Endothelial cell of umbilical vein (primary cell): ENCODE data around the gene TBC1D9B.

ENCODE experiments used
- POLR2A ChIP-seq: IDR thresholded peaks from 2 replicates; pipeline ENCODE4 v1.6.1; 2012; ENCODE audit warnings: low read depth, mild to moderate bottlenecking, control low read depth, low read length
- POLR2AphosphoS5 ChIP-seq: IDR thresholded peaks from 2 replicates; pipeline ENCODE4 v1.6.1; 2012; ENCODE audit warnings: low read depth, mild to moderate bottlenecking, control low read depth, low read length, moderate library complexity; ENCODE audit not compliant: insufficient read depth
- TF ChIP-seq, protein P1 (sequence below), 2 donors: IDR thresholded peaks; 1 replicate in 1 of 2; 2 replicates in 1 of 2; pipeline ENCODE4 v1.5.1; 2011; ENCODE audit warnings: low read length in 2 of 2, mild to moderate bottlenecking in 2 of 2, moderate library complexity in 2 of 2, control low read depth in 1 of 2, inconsistent platforms in 1 of 2, low read depth in 1 of 2; ENCODE audit not compliant: insufficient read depth in 1 of 2; ENCODE audit errors: extremely low read depth in 1 of 2

DNA sequence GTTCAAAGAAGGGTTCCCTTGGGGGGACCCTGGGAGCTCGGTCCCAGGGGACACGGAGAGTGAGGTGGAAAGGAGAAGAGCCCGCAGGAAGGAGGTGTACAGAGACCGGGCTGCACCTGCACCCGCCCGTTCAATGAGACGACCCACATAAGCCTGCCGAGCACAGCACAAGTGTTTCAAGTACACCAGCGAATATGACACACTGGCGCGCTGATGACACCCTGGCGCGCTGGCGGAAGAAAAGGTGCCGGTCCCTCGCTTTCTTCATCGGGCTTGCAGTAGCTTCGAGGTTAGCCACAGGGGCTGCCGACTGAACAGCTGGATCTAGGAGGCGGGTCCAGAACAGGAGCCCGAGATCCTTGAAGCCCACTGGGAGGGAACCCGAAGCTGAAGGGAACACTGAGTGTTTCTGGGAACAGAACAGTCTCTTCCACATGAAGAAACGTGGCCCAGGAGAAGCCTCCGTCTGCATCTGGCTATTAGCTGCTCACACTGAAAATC, 1.4 kb downstream of the TBC1D9B start:
- TF ChIP-seq, protein P1, sequence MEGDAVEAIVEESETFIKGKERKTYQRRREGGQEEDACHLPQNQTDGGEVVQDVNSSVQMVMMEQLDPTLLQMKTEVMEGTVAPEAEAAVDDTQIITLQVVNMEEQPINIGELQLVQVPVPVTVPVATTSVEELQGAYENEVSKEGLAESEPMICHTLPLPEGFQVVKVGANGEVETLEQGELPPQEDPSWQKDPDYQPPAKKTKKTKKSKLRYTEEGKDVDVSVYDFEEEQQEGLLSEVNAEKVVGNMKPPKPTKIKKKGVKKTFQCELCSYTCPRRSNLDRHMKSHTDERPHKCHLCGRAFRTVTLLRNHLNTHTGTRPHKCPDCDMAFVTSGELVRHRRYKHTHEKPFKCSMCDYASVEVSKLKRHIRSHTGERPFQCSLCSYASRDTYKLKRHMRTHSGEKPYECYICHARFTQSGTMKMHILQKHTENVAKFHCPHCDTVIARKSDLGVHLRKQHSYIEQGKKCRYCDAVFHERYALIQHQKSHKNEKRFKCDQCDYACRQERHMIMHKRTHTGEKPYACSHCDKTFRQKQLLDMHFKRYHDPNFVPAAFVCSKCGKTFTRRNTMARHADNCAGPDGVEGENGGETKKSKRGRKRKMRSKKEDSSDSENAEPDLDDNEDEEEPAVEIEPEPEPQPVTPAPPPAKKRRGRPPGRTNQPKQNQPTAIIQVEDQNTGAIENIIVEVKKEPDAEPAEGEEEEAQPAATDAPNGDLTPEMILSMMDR (IDR thresholded peaks at IDR 0.05; ENCODE audit: extremely low read depth in 1 of 2, insufficient read depth in 1 of 2, low read depth in 1 of 2, low read length in 2 of 2) = no peak
- TF ChIP-seq POLR2AphosphoS5 (no peak), POLR2A (no peak)
